NB4 (cell line): ENCODE measurements around the gene FCRL2.

Experiments used
- MAX ChIP-seq: IDR thresholded peaks from 2 replicates; pipeline ENCODE4 v1.6.1; 2011; ENCODE audit warnings: low read depth, low read length
- MYC ChIP-seq: IDR thresholded peaks from 2 replicates; pipeline ENCODE4 v1.6.1; 2011; ENCODE audit warnings: low read depth, low read length
- POLR2A ChIP-seq: IDR thresholded peaks from 2 replicates; pipeline ENCODE4 v1.6.1; 2011; ENCODE audit warnings: mild to moderate bottlenecking; ENCODE audit not compliant: insufficient read length; ENCODE audit errors: extremely low read depth
- TF ChIP-seq, protein P1 (sequence below): IDR thresholded peaks from one replicate; pipeline ENCODE4 v1.5.1; 2012; ENCODE audit warnings: low read depth, low read length

GRCh38 chr1:157748262-157748817, 28.6 kb downstream of the FCRL2 start:
- TF ChIP-seq, protein P1, sequence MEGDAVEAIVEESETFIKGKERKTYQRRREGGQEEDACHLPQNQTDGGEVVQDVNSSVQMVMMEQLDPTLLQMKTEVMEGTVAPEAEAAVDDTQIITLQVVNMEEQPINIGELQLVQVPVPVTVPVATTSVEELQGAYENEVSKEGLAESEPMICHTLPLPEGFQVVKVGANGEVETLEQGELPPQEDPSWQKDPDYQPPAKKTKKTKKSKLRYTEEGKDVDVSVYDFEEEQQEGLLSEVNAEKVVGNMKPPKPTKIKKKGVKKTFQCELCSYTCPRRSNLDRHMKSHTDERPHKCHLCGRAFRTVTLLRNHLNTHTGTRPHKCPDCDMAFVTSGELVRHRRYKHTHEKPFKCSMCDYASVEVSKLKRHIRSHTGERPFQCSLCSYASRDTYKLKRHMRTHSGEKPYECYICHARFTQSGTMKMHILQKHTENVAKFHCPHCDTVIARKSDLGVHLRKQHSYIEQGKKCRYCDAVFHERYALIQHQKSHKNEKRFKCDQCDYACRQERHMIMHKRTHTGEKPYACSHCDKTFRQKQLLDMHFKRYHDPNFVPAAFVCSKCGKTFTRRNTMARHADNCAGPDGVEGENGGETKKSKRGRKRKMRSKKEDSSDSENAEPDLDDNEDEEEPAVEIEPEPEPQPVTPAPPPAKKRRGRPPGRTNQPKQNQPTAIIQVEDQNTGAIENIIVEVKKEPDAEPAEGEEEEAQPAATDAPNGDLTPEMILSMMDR: no peak
- TF ChIP-seq MAX (no peak), POLR2A (no peak), MYC (no peak)
